CD4-positive, alpha-beta T cell treated with Interleukin-4 for 4 hours (primary cell): ENCODE results near the gene RABEPK.

ENCODE experiments used
- DNase-seq: peaks from one replicate; pipeline ENCODE4 v3.0.0-alpha.2; 2020

Gene RABEPK

GRCh38 chr9:125255781-125256391, 55.5 kb downstream of the RABEPK start:
- no peak for DNase-seq

DNA sequence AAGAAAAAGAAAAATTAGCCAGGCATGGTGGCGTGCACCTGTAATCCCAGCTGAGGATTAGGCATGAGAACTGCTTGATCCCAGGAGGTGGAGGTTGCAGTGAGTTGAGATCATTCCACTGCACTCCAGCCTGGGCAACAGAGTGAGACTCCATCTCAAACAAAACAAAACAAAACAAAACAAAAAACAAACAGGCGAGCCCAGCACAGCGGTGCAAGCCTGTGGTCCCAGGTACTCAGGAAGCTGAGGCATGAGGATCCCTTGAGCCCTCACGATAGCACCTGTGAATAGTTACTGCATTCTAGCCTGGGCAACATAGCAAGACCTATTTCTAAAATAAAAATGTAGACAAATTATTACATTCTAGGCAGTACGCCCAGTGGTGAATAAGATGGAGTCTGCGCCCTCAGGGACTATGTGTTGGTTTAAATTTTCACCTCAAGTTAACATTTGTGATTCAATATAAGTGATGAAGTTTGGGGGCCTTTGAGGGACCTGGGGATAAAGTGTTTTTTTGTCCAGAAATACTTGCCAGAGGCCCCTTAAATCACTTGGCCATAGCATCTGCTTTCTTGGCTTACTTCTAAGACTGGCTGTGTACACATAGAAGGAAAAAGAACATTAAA, 57.9 kb downstream of the RABEPK start:
- no peak for DNase-seq

DNA sequence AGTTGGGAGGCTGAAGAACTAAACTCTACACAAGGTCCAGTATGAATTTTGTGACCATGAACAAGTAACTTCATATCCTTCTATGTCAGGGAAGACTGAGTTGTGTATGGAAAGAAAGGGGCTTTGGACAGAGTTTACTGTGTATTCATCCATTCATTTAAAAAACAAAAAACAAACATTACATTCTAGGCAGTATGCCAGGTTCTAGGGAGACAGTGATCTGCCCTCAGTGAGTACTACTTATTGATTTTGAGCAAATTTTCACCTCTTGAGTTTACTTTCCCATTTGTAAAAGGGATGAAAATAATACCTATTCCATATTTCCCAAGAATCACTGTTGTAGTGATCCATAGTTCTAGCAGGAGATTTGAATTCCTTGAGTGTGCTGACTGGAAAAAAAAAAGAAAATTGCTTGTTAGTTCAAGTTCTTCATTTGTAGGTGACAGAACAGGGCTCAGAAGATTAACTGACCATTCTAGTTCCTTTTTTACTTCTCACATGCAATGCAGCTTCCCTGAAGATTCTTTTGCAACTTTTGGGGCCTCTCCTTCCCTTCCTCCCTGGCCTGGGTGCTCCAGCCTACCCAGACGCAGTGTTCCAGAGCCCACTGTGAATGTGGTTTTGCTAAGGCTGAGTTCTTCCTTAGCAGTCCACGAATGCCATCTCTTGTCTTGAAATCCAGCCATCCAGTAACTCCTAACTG, 58.6 kb downstream of the RABEPK start:
- DNase-seq: no peak

GRCh38 chr9:125260561-125260960, 60.2 kb downstream of the RABEPK start:
- no peak for DNase-seq

DNA sequence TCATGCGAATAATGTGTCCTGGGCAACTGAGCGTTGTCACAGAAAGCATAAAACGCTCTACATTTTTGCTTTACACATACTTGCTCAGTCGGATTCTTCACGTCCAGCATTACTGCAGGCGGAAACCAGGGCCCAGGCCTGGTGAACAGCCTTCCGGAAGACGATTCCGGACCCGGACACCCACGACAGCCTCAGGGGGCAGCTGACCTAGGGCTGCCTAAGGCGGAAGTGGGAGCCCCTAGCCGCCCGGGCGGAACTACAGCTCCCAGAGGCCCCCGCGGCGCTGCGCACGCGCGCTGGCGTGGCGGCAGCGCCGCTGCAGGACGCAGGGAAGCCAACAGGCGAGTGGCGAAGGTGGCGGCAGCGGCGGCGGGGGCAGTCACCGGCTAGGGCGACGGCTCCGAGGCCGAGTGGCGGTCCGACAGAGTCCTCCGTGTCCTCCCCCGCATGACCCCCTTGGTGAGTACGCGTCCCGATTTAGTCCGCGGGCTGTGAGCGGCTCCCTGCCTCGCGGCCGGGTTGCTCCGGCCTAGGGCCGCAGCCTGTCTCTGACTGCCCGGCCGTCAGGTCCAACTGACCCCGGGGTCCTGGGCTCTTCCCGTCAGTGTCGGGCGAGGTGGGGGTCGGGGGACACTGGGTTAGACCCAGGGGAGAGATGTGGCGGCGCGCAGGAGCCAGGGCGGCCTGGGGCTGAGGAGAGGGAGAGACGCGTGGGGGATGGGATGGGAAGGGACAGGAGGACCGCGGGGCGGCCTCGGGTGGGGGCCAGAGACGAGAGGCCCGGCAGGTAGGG, 61.4 kb downstream of the RABEPK start, which contains the start of gene GAPVD1:
GAPVD1 (plus strand) TSS at position 326 of the 793 bp plus-strand sequence. CDS start 37,096 bp downstream, outside the sequence.
- peak; percentile 86 for DNase-seq

DNA sequence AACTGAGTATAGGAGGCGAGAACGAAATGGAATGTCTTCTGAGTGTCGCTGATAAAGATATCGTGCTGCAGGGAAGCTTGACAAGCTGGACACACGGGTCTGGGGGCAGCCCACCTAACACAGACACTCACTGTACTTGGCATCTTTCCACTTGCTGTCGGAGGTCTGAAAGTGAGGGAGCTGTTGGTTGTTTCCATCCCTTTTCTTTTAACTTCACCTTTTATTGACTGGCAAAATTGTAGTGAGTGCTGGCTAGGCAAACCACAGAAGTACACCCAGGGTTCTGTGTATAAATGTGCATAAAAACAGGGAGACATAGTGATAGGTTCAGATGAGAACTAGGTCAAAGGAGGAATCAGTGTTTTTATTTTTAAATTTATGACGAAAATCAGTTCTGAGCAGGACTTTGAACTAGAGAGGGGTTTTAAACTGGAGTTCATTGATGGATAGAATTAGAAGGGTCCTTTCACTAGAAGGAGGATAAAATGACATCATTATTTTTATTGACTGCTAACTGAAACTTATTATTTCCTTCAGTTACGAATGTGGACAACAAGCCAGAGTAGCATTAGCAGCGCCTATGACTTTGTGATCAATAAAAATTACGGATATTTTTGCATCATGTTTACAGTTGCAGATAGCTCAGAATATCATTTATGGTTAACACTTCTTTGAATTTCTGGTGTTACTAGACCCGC, 62.1 kb downstream of the RABEPK start:
- no peak for DNase-seq

- DNase-seq: peak; percentile 45
These were observed 63.7 kb downstream of the RABEPK start for GRCh38 chr9:125264068-125264467.

- DNase-seq: no peak
These were observed 68.2 kb downstream of the RABEPK start for GRCh38 chr9:125268394-125269013.

GRCh38 chr9:125269014-125269397, 68.7 kb downstream of the RABEPK start:
- no peak for DNase-seq

GRCh38 chr9:125271081-125271480, 70.7 kb downstream of the RABEPK start:
- DNase-seq: no peak

- DNase-seq: no peak
These were observed 72.4 kb downstream of the RABEPK start for GRCh38 chr9:125272697-125273096.

- no peak for DNase-seq
These were observed 76.4 kb downstream of the RABEPK start for GRCh38 chr9:125276771-125277170.

DNA sequence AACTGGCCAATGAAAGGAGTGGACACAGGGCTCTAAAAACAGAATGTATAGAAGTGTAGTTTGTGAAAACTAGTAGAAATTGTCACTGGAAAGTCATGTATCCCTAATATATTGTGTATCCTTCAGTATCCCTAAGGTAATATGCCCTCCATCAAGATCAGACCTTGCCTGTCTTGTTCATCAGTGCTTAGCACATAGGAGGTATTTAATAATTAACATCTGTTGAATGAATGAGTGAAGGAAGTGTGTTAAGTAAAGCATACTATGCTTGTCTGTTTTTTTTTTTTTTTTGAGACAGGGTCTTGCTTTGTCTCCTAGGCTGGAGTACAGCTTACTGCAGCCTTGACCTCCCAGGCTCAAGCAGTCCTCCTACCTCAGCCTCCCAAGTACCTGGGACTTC, 77.1 kb downstream of the RABEPK start:
- no peak for DNase-seq

DNA sequence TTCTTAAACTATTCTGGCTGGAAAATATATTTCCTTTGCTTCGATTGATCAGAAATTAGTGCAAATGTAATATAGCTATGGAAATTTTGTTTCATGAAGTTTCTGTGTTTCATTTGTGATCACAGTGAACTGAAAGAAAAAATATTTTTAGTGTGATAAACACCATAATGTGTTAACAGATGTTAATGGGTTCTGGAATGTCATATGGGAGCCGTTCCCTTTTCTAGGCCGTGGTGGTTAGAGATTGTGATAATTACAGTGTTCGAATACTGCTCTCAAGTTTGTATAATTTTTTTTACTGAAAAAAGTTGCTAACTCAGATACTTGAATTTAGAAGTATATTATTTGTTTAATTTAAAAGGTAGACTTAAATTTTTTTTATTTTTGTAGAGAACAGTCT, 80.6 kb downstream of the RABEPK start:
- no peak for DNase-seq
